H1 (cell line): ENCODE results near the gene DRGX. TPM values are rescaled to one million over a fixed set of nuclear protein-coding genes. Genes with fewer than 3 reads are reported as not detected.

Experiments used
- CTCF ChIA-PET: fragments of 300-600 bp; sonication (Branson Sonifier 250); formaldehyde crosslinking; loops from one replicate; lab custom pipeline; 2021; ENCODE audit not compliant: partially characterized antibody; lab: Charles Lee
- POLR2A ChIA-PET: fragments of 300-600 bp; sonication (Branson Sonifier 250); formaldehyde crosslinking; loops from one replicate; lab custom pipeline; 2021; ENCODE audit warnings: inconsistent platforms; ENCODE audit not compliant: partially characterized antibody; lab: Charles Lee
- DNase-seq, 2 experiments: peaks; one replicate each; pipeline versions ENCODE4 v3.0.0 to v3.0.0-alpha.2; 2010 to 2022; ENCODE audit warnings: low spot score in 2 of 2, low read depth in 1 of 2, mixed read lengths in 1 of 2
- FAIRE-seq: peaks from 2 replicates; lab custom pipeline; 2011; peaks lifted over from hg19 to GRCh38; lab: Jason Lieb, UNC
- H2AFZ ChIP-seq: 2 replicates; pipeline ENCODE4 v1.8.1; 2012; ENCODE audit warnings: low read length, inconsistent platforms
- H2AK5ac ChIP-seq: 2 replicates; pipeline ENCODE4 v1.6.1; 2013; ENCODE audit warnings: low read depth, low read length
- H2BK120ac ChIP-seq: replicated peaks from 2 replicates; pipeline ENCODE3; 2013; ENCODE audit warnings: low read depth, low read length, inconsistent platforms
- H2BK12ac ChIP-seq: 2 replicates; pipeline ENCODE4 v1.6.1; 2013; ENCODE audit warnings: low read depth, low read length
- H2BK15ac ChIP-seq: 2 replicates; pipeline ENCODE4 v1.6.1; 2013; ENCODE audit warnings: low read length
- H2BK20ac ChIP-seq: 2 replicates; pipeline ENCODE4 v1.6.1; 2013; ENCODE audit warnings: low read length
- H2BK5ac ChIP-seq: 2 replicates; pipeline ENCODE4 v1.6.1; 2013; ENCODE audit warnings: low read depth, low read length
- H3K14ac ChIP-seq: 2 replicates; pipeline ENCODE4 v1.6.1; 2013; ENCODE audit warnings: inconsistent platforms; ENCODE audit not compliant: insufficient read length
- H3K18ac ChIP-seq: 2 replicates; pipeline ENCODE4 v1.6.1; 2013; ENCODE audit warnings: low read length; ENCODE audit errors: extremely low read depth
- H3K23ac ChIP-seq: 2 replicates; pipeline ENCODE4 v1.6.1; 2013; ENCODE audit warnings: inconsistent platforms; ENCODE audit not compliant: insufficient read length
- H3K23me2 ChIP-seq: 2 replicates; pipeline ENCODE4 v1.6.1; 2013; ENCODE audit warnings: low read depth, low read length
- H3K27ac ChIP-seq: 2 replicates; pipeline ENCODE4 v1.6.1; 2011; ENCODE audit warnings: low read depth, low read length, inconsistent platforms
- H3K27me3 ChIP-seq, 4 experiments: replicated peaks in 1 of 4; 1 replicate in 1 of 4; 2 replicates in 3 of 4; pipeline versions ENCODE4 v1.6.1 to v1.8.1; 2011 to 2013; ENCODE audit warnings: low read length in 3 of 4, mild to moderate bottlenecking in 3 of 4, inconsistent platforms in 2 of 4, mixed read lengths in 2 of 4, moderate library complexity in 1 of 4; ENCODE audit not compliant: control insufficient read depth in 3 of 4, insufficient read depth in 3 of 4; ENCODE audit errors: extremely low read depth in 1 of 4
- H3K36me3 ChIP-seq, 4 experiments: 2 replicates each; pipeline versions ENCODE4 v1.6.1 to v1.8.1; 2011 to 2013; ENCODE audit warnings: mild to moderate bottlenecking in 4 of 4, low read length in 3 of 4, moderate library complexity in 2 of 4, control low read depth in 1 of 4, inconsistent platforms in 1 of 4; ENCODE audit not compliant: insufficient read depth in 4 of 4, control insufficient read depth in 2 of 4
- H3K4ac ChIP-seq: replicated peaks from 2 replicates; pipeline ENCODE3; 2013; ENCODE audit warnings: low read length, low read depth, mixed read lengths, inconsistent platforms; ENCODE audit not compliant: insufficient read length
- H3K4me1 ChIP-seq, 4 experiments: replicated peaks in 1 of 4; 1 replicate in 1 of 4; 2 replicates in 3 of 4; pipeline versions ENCODE4 v1.6.1 to v1.8.1; 2011 to 2013; ENCODE audit warnings: low read length in 3 of 4, inconsistent platforms in 2 of 4, mixed read lengths in 1 of 4; ENCODE audit not compliant: insufficient read depth in 4 of 4, control insufficient read depth in 3 of 4
- H3K4me2 ChIP-seq, 2 experiments: 2 replicates each; pipeline versions ENCODE4 v1.6.1 to v1.8.1; 2011 to 2013; ENCODE audit warnings: low read depth in 2 of 2, low read length in 2 of 2, control low read depth in 1 of 2, inconsistent platforms in 1 of 2, mild to moderate bottlenecking in 1 of 2; ENCODE audit not compliant: insufficient read depth in 1 of 2
- H3K4me3 ChIP-seq, 4 experiments: fragments of 200-600, 300-600 bp in 1 of 4; sonication (generic), shearing (Covaris generic), sonication (Bioruptor Twin) in 1 of 4; 2 replicates each; pipeline versions ENCODE4 v1.5.1 to v1.8.1; 2011 to 2016; ENCODE audit warnings: low read length in 4 of 4, low read depth in 3 of 4, control low read depth in 2 of 4, inconsistent platforms in 2 of 4, mild to moderate bottlenecking in 2 of 4, mixed read lengths in 1 of 4, moderate library complexity in 1 of 4; ENCODE audit not compliant: insufficient read depth in 2 of 4; ENCODE audit errors: extremely low read depth in 1 of 4
- H3K56ac ChIP-seq: replicated peaks from 2 replicates; pipeline ENCODE3; 2013; ENCODE audit warnings: low read depth, mild to moderate bottlenecking, mixed read lengths, low read length, inconsistent platforms; ENCODE audit not compliant: insufficient read length
- H3K79me1 ChIP-seq: 2 replicates; pipeline ENCODE4 v1.6.1; 2013; ENCODE audit warnings: low read depth, low read length, control low read depth
- H3K79me2 ChIP-seq, 2 experiments: 2 replicates each; pipeline versions ENCODE4 v1.6.1 to v1.8.1; 2012 to 2013; ENCODE audit warnings: low read length in 2 of 2, mild to moderate bottlenecking in 2 of 2, inconsistent platforms in 1 of 2; ENCODE audit not compliant: insufficient read depth in 2 of 2, control insufficient read depth in 1 of 2
- H3K9ac ChIP-seq, 4 experiments: replicated peaks in 1 of 4; 1 replicate in 1 of 4; 2 replicates in 3 of 4; pipeline versions ENCODE4 v1.6.1 to v1.8.1; 2011 to 2013; ENCODE audit warnings: low read depth in 3 of 4, low read length in 3 of 4, control low read depth in 2 of 4, mild to moderate bottlenecking in 2 of 4, moderate library complexity in 2 of 4, inconsistent platforms in 1 of 4; ENCODE audit errors: extremely low read depth in 1 of 4
- H3K9me3 ChIP-seq, 2 experiments: 2 replicates each; pipeline versions ENCODE4 v1.6.1 to v1.8.1; 2012 to 2013; ENCODE audit warnings: mild to moderate bottlenecking in 2 of 2, moderate library complexity in 2 of 2, control low read depth in 1 of 2, inconsistent platforms in 1 of 2, low read depth in 1 of 2, low read length in 1 of 2, mixed read lengths in 1 of 2; ENCODE audit not compliant: insufficient read depth in 2 of 2
- H4K20me1 ChIP-seq, 2 experiments: replicated peaks in 1 of 2; 2 replicates each; pipeline versions ENCODE3 to v1.8.1; 2011 to 2013; ENCODE audit warnings: inconsistent platforms in 2 of 2, low read length in 2 of 2, mild to moderate bottlenecking in 1 of 2; ENCODE audit not compliant: insufficient read depth in 2 of 2, control insufficient read depth in 1 of 2
- H4K5ac ChIP-seq: 2 replicates; pipeline ENCODE4 v1.6.1; 2013; ENCODE audit warnings: low read length, low read depth, mixed read lengths, inconsistent platforms; ENCODE audit not compliant: insufficient read length
- H4K8ac ChIP-seq: 2 replicates; pipeline ENCODE4 v1.8.0; 2013; ENCODE audit warnings: mild to moderate bottlenecking, moderate library complexity, low read length, inconsistent platforms; ENCODE audit not compliant: insufficient read depth; ENCODE audit errors: extremely low read depth
- H4K91ac ChIP-seq: replicated peaks from 2 replicates; pipeline ENCODE3; 2013; ENCODE audit warnings: low read length, mixed read lengths, inconsistent platforms; ENCODE audit not compliant: insufficient read length
- ASH2L ChIP-seq: fragments of 200-600, 300-600 bp; sonication (generic); IDR thresholded peaks from one replicate; pipeline ENCODE4 v1.7.1; 2017; ENCODE audit warnings: low read length
- CTBP2 ChIP-seq: IDR thresholded peaks from 2 replicates; pipeline ENCODE4 v1.7.0; 2011; ENCODE audit warnings: borderline replicate concordance, mild to moderate bottlenecking, moderate library complexity, mixed read lengths, low read length; ENCODE audit not compliant: insufficient read depth, insufficient read length
- EGR1 ChIP-seq: IDR thresholded peaks from 2 replicates; pipeline ENCODE4 v1.6.1; 2011; ENCODE audit warnings: low read depth, low read length, borderline replicate concordance
- EP300 ChIP-seq, 2 experiments: IDR thresholded peaks; 1 replicate in 1 of 2; 2 replicates in 1 of 2; pipeline ENCODE4 v1.6.1; 2011 to 2012; ENCODE audit warnings: low read depth in 2 of 2, low read length in 2 of 2, mild to moderate bottlenecking in 2 of 2, borderline replicate concordance in 1 of 2, inconsistent platforms in 1 of 2, moderate library complexity in 1 of 2
- HDAC6 ChIP-seq: IDR thresholded peaks from one replicate; pipeline ENCODE4 v1.7.1; 2012; ENCODE audit warnings: low read depth, mild to moderate bottlenecking, inconsistent platforms, low read length, moderate library complexity
- POLR2A ChIP-seq, 2 experiments: IDR thresholded peaks; 1 replicate in 1 of 2; 2 replicates in 1 of 2; pipeline ENCODE4 v1.6.1; 2011; ENCODE audit warnings: low read depth in 2 of 2, low read length in 2 of 2, mild to moderate bottlenecking in 2 of 2; ENCODE audit errors: control extremely low read depth in 1 of 2
- RNF2 ChIP-seq: fragments of 200-900, 300-1000 bp; sonication (generic); IDR thresholded peaks from 2 replicates; pipeline ENCODE4 v1.7.1; 2016; ENCODE audit warnings: borderline replicate concordance, low read depth, mild to moderate bottlenecking, antibody characterized with exemption, low read length; ENCODE audit not compliant: poor library complexity, severe bottlenecking; ENCODE audit errors: missing control alignments
- SRF ChIP-seq: IDR thresholded peaks from 2 replicates; pipeline ENCODE4 v1.6.1; 2011; ENCODE audit warnings: mild to moderate bottlenecking, low read depth, low read length, moderate library complexity
- WGBS, 2 experiments: shearing (Covaris generic) in 1 of 2; methylation state at CpG; one replicate each; pipeline versions ENCODE4 v1.1.6 to v1.1.7; 2013 to 2015; ENCODE audit warnings: low lambda C conversion rate in 2 of 2, mixed read lengths in 2 of 2, inconsistent platforms in 1 of 2, low coverage in 1 of 2, missing lambda C conversion rate in 1 of 2; ENCODE audit not compliant: insufficient replicate concordance in 2 of 2, insufficient coverage in 1 of 2, insufficient read length in 1 of 2; ENCODE audit errors: extremely low coverage in 1 of 2, missing lambda C conversion rate in 1 of 2; 5-methylcytosine and 5-hydroxymethylcytosine counted together
- polyA plus RNA-seq, 7 experiments: library from polyadenylated mRNA; depleted of rRNA in 3 of 7; stranded (reverse) in 5 of 7; unstranded in 2 of 7; fragments of >200 nt in 5 of 7; fragments of 200-250 nt in 2 of 7; gene quantifications; 1 replicate in 5 of 7; 2 replicates in 1 of 7; 4 replicates in 1 of 7; pipeline versions ENCODE4 v1.2.1 to v1.2.3, GENCODE V29; 2011 to 2013; ENCODE audit warnings: missing spikeins in 2 of 7, mixed read lengths in 2 of 7
- total RNA-seq: library from RNA; stranded (reverse); fragmentation: NEBNext Ultra II Directional; extraction: Animal tissue kit (Norgen Biotek cat#: 25700); gene quantifications from 2 replicates; pipeline ENCODE4 v1.2.1, GENCODE V29; 2021
- TF ChIP-seq, protein P1 (sequence below), 3 experiments: IDR thresholded peaks; 1 replicate in 2 of 3; 2 replicates in 1 of 3; pipeline versions ENCODE4 v1.5.1 to v1.6.1; 2011; ENCODE audit warnings: low read length in 3 of 3, mild to moderate bottlenecking in 3 of 3, inconsistent platforms in 2 of 3, low read depth in 1 of 3, moderate library complexity in 1 of 3; ENCODE audit not compliant: insufficient read depth in 1 of 3; ENCODE audit errors: control extremely low read depth in 1 of 3

DRGX gene
- total and polyA plus RNA-seq, 2 of the 8 experiments (the other 6 are each of a cell fraction or from before 2014, with no cell fraction given), result not detected

DNA sequence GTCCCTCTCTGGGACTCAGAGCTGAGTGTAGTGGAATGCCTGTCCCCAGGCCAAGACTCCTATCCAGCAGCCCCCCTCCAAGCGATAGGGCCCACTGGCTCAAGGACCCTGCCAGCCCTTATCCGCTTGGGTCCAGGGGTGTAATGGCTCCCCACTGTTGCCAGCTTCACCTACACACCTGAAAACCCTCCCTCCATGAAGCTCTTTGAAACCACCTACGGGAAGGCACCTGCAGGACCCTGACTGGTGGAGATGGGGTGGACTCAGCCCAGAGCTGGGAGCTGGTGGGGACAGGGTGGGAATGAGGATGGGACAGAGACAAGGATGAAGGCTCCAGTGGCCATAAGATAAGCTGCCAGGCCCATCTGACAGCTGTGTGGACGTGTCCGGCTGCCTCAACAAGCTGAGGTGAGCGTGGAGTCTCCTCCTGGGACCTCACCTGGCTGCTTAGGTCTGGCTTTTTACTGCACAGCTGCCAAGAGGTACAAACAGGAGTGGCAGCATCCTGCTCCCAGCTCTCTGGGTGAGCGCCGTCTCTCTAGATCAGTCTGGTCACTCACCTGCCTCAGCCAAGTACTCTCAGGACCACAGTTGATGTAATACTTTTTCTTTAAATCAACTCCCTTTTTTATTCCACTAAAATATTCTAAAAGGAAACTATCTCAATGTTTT, 41.9 kb downstream of the DRGX start:
- Histone ChIP-seq H3K4ac (no peak overlapping the region), H2BK12ac (no peak overlapping the region), H4K8ac (peak overlapping the region; percentile 16; the same call in 1 of the 2 replicates), H3K27me3 (no peaks in the 10 kb centered on the region), H3K4me1 (no peaks in the 10 kb centered on the region), H3K18ac (no peak overlapping the region), H2BK20ac (no peak overlapping the region), H3K9me3 (no peaks in the 10 kb centered on the region), H4K5ac (no peak overlapping the region), H3K23me2 (no peaks in the 10 kb centered on the region), H3K4me2 (no peak overlapping the region), H2BK120ac (no peak overlapping the region), H3K14ac (no peak overlapping the region), H3K79me2 (no peaks in the 10 kb centered on the region), H4K20me1 (no peaks in the 10 kb centered on the region), H2BK15ac (no peak overlapping the region), H3K23ac (no peak overlapping the region), H3K36me3 (no peaks in the 10 kb centered on the region), H2BK5ac (no peak overlapping the region), H3K4me3 (no peak overlapping the region), H3K79me1 (no peaks in the 10 kb centered on the region), H3K27ac (no peak overlapping the region), H2AFZ (no peak overlapping the region), H3K9ac (no peak overlapping the region), H4K91ac (no peak overlapping the region), H2AK5ac (no peak overlapping the region), H3K56ac (no peak overlapping the region)
- CTCF ChIA-PET, result interaction anchor here (0.6 to 2.1 kb wide), 8 partner anchors 12 to 319 kb away, joined by 3 to 8 read pairs (median 3); no protein-coding TSS in a partner anchor
- no peak for DNase-seq
- FAIRE-seq, result no peak
- POLR2A ChIA-PET, result no interaction called here
- 88% methylated on average over 8 of the region's 8 CpGs; no CpG with 5 or more reads in 1 of the 2 experiments for WGBS, 2 experiments
- TF ChIP-seq SRF, result no peak
- no peak for TF ChIP-seq CTBP2
- TF ChIP-seq POLR2A (IDR thresholded peaks at IDR 0.05; ENCODE audit: control extremely low read depth in 1 of 2, low read depth in 2 of 2, low read length in 2 of 2), result no peak
- no peak for TF ChIP-seq EGR1
- TF ChIP-seq HDAC6, result no peak
- no peak for TF ChIP-seq RNF2
- TF ChIP-seq, protein P1, sequence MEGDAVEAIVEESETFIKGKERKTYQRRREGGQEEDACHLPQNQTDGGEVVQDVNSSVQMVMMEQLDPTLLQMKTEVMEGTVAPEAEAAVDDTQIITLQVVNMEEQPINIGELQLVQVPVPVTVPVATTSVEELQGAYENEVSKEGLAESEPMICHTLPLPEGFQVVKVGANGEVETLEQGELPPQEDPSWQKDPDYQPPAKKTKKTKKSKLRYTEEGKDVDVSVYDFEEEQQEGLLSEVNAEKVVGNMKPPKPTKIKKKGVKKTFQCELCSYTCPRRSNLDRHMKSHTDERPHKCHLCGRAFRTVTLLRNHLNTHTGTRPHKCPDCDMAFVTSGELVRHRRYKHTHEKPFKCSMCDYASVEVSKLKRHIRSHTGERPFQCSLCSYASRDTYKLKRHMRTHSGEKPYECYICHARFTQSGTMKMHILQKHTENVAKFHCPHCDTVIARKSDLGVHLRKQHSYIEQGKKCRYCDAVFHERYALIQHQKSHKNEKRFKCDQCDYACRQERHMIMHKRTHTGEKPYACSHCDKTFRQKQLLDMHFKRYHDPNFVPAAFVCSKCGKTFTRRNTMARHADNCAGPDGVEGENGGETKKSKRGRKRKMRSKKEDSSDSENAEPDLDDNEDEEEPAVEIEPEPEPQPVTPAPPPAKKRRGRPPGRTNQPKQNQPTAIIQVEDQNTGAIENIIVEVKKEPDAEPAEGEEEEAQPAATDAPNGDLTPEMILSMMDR (IDR thresholded peaks at IDR 0.05; ENCODE audit: control extremely low read depth in 1 of 3, insufficient read depth in 1 of 3, low read depth in 1 of 3, low read length in 3 of 3), result no peak
- no peak for TF ChIP-seq EP300 (IDR thresholded peaks at IDR 0.05; ENCODE audit: borderline replicate concordance in 1 of 2, low read depth in 2 of 2, low read length in 2 of 2)
- TF ChIP-seq ASH2L, result no peak
